GM18517 (cell line): ENCODE measurements around the gene GTPBP1.

Experiments
- ATAC-seq: cut with Tn5 transposase; IDR thresholded peaks from one replicate; pipeline ENCODE4 v1.9.1; 2021; ENCODE audit warnings: mild to moderate bottlenecking, moderate library complexity; ENCODE audit not compliant: unreplicated experiment

Gene GTPBP1

GRCh38 chr22:38756711-38757463 is 51.1 kb downstream of the GTPBP1 start:
- no peak for ATAC-seq

GRCh38 chr22:38757464-38757757 is 51.7 kb downstream of the GTPBP1 start:
- ATAC-seq, result no peak

GRCh38 chr22:38758276-38758945 is 52.7 kb downstream of the GTPBP1 start:
- ATAC-seq, result no peak

- ATAC-seq, result no peak
Observed at GRCh38 chr22:38759005-38759404, 53.3 kb downstream of the GTPBP1 start.

- no peak for ATAC-seq
Observed at GRCh38 chr22:38760477-38761201, 54.9 kb downstream of the GTPBP1 start.

GRCh38 chr22:38761202-38762162 is 55.7 kb downstream of the GTPBP1 start:
- no peak for ATAC-seq

- ATAC-seq, result no peak
Observed at GRCh38 chr22:38762551-38762983, 56.8 kb downstream of the GTPBP1 start.

- ATAC-seq, result no peak
Observed at GRCh38 chr22:38766076-38766777, 60.5 kb downstream of the GTPBP1 start.

- no peak for ATAC-seq
Observed at GRCh38 chr22:38767313-38767712, 61.6 kb downstream of the GTPBP1 start.

- ATAC-seq, result no peak
Observed at GRCh38 chr22:38768036-38768435, 62.3 kb downstream of the GTPBP1 start.

GRCh38 chr22:38770257-38770949 is 64.7 kb downstream of the GTPBP1 start:
- ATAC-seq, result no peak

- no peak for ATAC-seq
Observed at GRCh38 chr22:38772623-38772873, 66.8 kb downstream of the GTPBP1 start.

GRCh38 chr22:38773363-38773946 is 67.7 kb downstream of the GTPBP1 start:
- no peak for ATAC-seq

- ATAC-seq, result no peak
Observed at GRCh38 chr22:38774496-38775166, 68.9 kb downstream of the GTPBP1 start.

- no peak for ATAC-seq
Observed at GRCh38 chr22:38775656-38776055, 69.9 kb downstream of the GTPBP1 start.

GRCh38 chr22:38776086-38776485 is 70.3 kb downstream of the GTPBP1 start:
- ATAC-seq, result no peak

- ATAC-seq, result no peak
Observed at GRCh38 chr22:38777087-38777671, 71.4 kb downstream of the GTPBP1 start.

GRCh38 chr22:38781033-38781432 is 75.3 kb downstream of the GTPBP1 start:
- no peak for ATAC-seq
